Esophagus squamous epithelium (tissue), 4 donors: ENCODE results near the gene ISCA1.

Source experiments
- CTCF ChIP-seq, 6 experiments: fragments of 450-650 bp in 4 of 6; fragments of 200-600 bp in 2 of 6; sonication (generic) in 2 of 6; IDR thresholded peaks; one replicate each; pipeline ENCODE4 v1.5.1; 2016 to 2019; ENCODE audit warnings: antibody characterized with exemption in 6 of 6, mild to moderate bottlenecking in 4 of 6, moderate library complexity in 4 of 6
- POLR2A ChIP-seq, 4 donors: fragments of 450-650 bp; IDR thresholded peaks; one replicate each; pipeline ENCODE4 v1.6.1; 2017; ENCODE audit warnings: antibody characterized with exemption in 4 of 4, mild to moderate bottlenecking in 4 of 4, moderate library complexity in 3 of 4

- TF ChIP-seq POLR2A (IDR thresholded peaks at IDR 0.05) (no peak), CTCF (IDR thresholded peaks at IDR 0.05) (no peak)
These were observed 3.9 kb upstream of the ISCA1 start for GRCh38 chr9:86286278-86286677.
